HepG2 (cell line): ENCODE data around the gene NALCN. TPM values are rescaled to one million over a fixed set of nuclear protein-coding genes. Genes with fewer than 3 reads are reported as not detected.

ENCODE experiments used
- ATAC-seq: fragments of 200-7000 bp; cut with Tn5 transposase; 3 replicates; pipeline ENCODE4 v1.9.1; 2020; ENCODE audit warnings: mild to moderate bottlenecking, moderate library complexity
- BruUV-seq: library from RNA; stranded (reverse); fragments of 400-500 nt; replicated peaks from 2 replicates; lab custom pipeline; 2021; lab: Mats Ljungman, UMichigan
- CTCF ChIA-PET: fragments of 300-600 bp; formaldehyde crosslinking; extraction: SDS; loops from one replicate; lab custom pipeline; 2021; ENCODE audit warnings: low total read pairs, inconsistent platforms, low intra/inter-chr PET ratio; lab: Yijun Ruan, JAX
- POLR2A ChIA-PET: fragments of 350-600 bp; sonication (Branson Sonifier 250); formaldehyde crosslinking; loops from one replicate; lab custom pipeline; 2020; ENCODE audit warnings: antibody characterized with exemption, inconsistent platforms; lab: Yijun Ruan, JAX
- DNase-seq: peaks from one replicate; pipeline ENCODE4 v3.0.0-alpha.2; 2015; ENCODE audit warnings: low spot score
- FAIRE-seq: peaks from 3 replicates; lab custom pipeline; 2011; peaks lifted over from hg19 to GRCh38; lab: Jason Lieb, UNC
- H2AFZ ChIP-seq: one replicate; pipeline ENCODE4 v1.6.1; 2011; ENCODE audit warnings: low read length, inconsistent platforms
- H3K27ac ChIP-seq: fragments of 300-600 bp; 3 replicates; pipeline ENCODE4 v1.8.0; 2011; ENCODE audit warnings: mixed run types, mild to moderate bottlenecking, mixed read lengths, low read length, inconsistent platforms; ENCODE audit not compliant: insufficient read depth; ENCODE audit errors: extremely low read length
- H3K27me3 ChIP-seq, 2 experiments: fragments of 200-600 bp in 1 of 2; 2 replicates in 1 of 2; 3 replicates in 1 of 2; pipeline versions ENCODE4 v1.6.0 to v1.8.0; 2011; ENCODE audit warnings: low read length in 2 of 2, mild to moderate bottlenecking in 2 of 2, moderate library complexity in 2 of 2, inconsistent platforms in 1 of 2; ENCODE audit not compliant: insufficient read depth in 2 of 2, control insufficient read depth in 1 of 2
- H3K36me3 ChIP-seq, 2 experiments: fragments of 200-600 bp in 1 of 2; replicated peaks in 1 of 2; 2 replicates in 1 of 2; 3 replicates in 1 of 2; pipeline versions ENCODE4 v1.5.1 to v1.8.0; 2011; ENCODE audit warnings: low read length in 2 of 2, inconsistent platforms in 1 of 2; ENCODE audit not compliant: insufficient read depth in 2 of 2, control insufficient read depth in 1 of 2
- H3K4me1 ChIP-seq: 2 replicates; pipeline ENCODE4 v1.5.1; 2012; ENCODE audit warnings: low read length, inconsistent platforms; ENCODE audit not compliant: insufficient read depth
- H3K4me2 ChIP-seq: 2 replicates; pipeline ENCODE4 v1.6.0; 2011; ENCODE audit warnings: low read depth, low read length, inconsistent platforms
- H3K4me3 ChIP-seq, 3 experiments: fragments of 200-600 bp in 1 of 3; sonication (generic), shearing (Covaris generic) in 1 of 3; replicated peaks in 1 of 3; 2 replicates each; pipeline ENCODE4 v1.5.1; 2011 to 2016; ENCODE audit warnings: low read length in 3 of 3, inconsistent platforms in 2 of 3, low read depth in 2 of 3, mild to moderate bottlenecking in 2 of 3, control low read depth in 1 of 3, mixed read lengths in 1 of 3; ENCODE audit not compliant: insufficient read depth in 1 of 3
- H3K79me2 ChIP-seq: one replicate; pipeline ENCODE4 v1.6.1; 2011; ENCODE audit warnings: low read length, inconsistent platforms; ENCODE audit not compliant: insufficient read depth
- H3K9ac ChIP-seq: 2 replicates; pipeline ENCODE4 v1.6.0; 2011; ENCODE audit warnings: mild to moderate bottlenecking, low read depth, low read length, inconsistent platforms; ENCODE audit not compliant: insufficient read depth
- H3K9me3 ChIP-seq: 2 replicates; pipeline ENCODE4 v1.5.1; 2012; ENCODE audit warnings: mild to moderate bottlenecking, low read length
- H4K20me1 ChIP-seq: 2 replicates; pipeline ENCODE4 v1.6.0; 2011; ENCODE audit warnings: inconsistent platforms, mild to moderate bottlenecking, low read length, moderate library complexity; ENCODE audit not compliant: insufficient read depth
- ELF3 ChIP-seq: IDR thresholded peaks from 2 replicates; pipeline ENCODE4 v1.6.1; 2016; ENCODE audit warnings: missing genetic modification reagents, missing compliant biosample characterization
- MTA1 ChIP-seq: sonication (generic); formaldehyde crosslinking; IDR thresholded peaks from 2 replicates; pipeline ENCODE4 v1.4.0; 2020; ENCODE audit warnings: missing genetic modification reagents, mild to moderate bottlenecking, borderline replicate concordance
- MXD4 ChIP-seq: IDR thresholded peaks from 2 replicates; pipeline ENCODE4 v1.6.1; 2016; ENCODE audit warnings: mild to moderate bottlenecking, missing biosample characterization, missing genetic modification reagents
- PHB2 ChIP-seq: fragments of 450-650 bp; IDR thresholded peaks from 2 replicates; pipeline ENCODE4 v1.6.1; 2018; ENCODE audit not compliant: partially characterized antibody
- RXRB ChIP-seq: IDR thresholded peaks from 2 replicates; pipeline ENCODE4 v1.6.1; 2016; ENCODE audit warnings: borderline replicate concordance, missing genetic modification reagents, missing compliant biosample characterization
- SPEN ChIP-seq: sonication (generic); formaldehyde crosslinking; IDR thresholded peaks from 2 replicates; pipeline ENCODE4 v1.5.1; 2020; ENCODE audit warnings: low read depth, mild to moderate bottlenecking, missing genetic modification reagents
- SRSF1 ChIP-seq: fragments of 200-400 bp; formaldehyde crosslinking; optimal IDR thresholded peaks from 2 replicates; pipeline ENCODE3; 2017; ENCODE audit warnings: mild to moderate bottlenecking, low read depth, low read length, moderate library complexity
- ZBTB14 ChIP-seq: sonication (generic); formaldehyde crosslinking; IDR thresholded peaks from 2 replicates; pipeline ENCODE4 v1.4.0; 2020; ENCODE audit warnings: missing genetic modification reagents
- ZBTB42 ChIP-seq: sonication (generic); formaldehyde crosslinking; IDR thresholded peaks from 2 replicates; pipeline ENCODE4 v1.5.0; 2020; ENCODE audit warnings: mild to moderate bottlenecking, missing genetic modification reagents
- ZFP37 ChIP-seq: sonication (generic); formaldehyde crosslinking; IDR thresholded peaks from 2 replicates; pipeline ENCODE4 v1.4.0; 2020; ENCODE audit warnings: missing genetic modification reagents, borderline replicate concordance
- ZFYVE20 ChIP-seq: sonication (generic); formaldehyde crosslinking; IDR thresholded peaks from 2 replicates; pipeline ENCODE4 v1.8.0; 2023; ENCODE audit warnings: low read depth, mild to moderate bottlenecking, moderate library complexity, missing genetic modification reagents, borderline replicate concordance
- ZNF251 ChIP-seq: sonication (generic); formaldehyde crosslinking; IDR thresholded peaks from 2 replicates; pipeline ENCODE4 v1.9.0; 2021; ENCODE audit warnings: mild to moderate bottlenecking, missing genetic modification reagents
- ZNF510 ChIP-seq: sonication (generic); formaldehyde crosslinking; IDR thresholded peaks from 2 replicates; pipeline ENCODE4 v1.4.0; 2020; ENCODE audit warnings: low read depth, mild to moderate bottlenecking, missing genetic modification reagents
- ZNF709 ChIP-seq: sonication (generic); formaldehyde crosslinking; IDR thresholded peaks from 2 replicates; pipeline ENCODE4 v1.5.0; 2020; ENCODE audit warnings: mild to moderate bottlenecking, missing genetic modification reagents
- ZNF776 ChIP-seq: sonication (generic); formaldehyde crosslinking; IDR thresholded peaks from 2 replicates; pipeline ENCODE4 v1.4.0; 2020; ENCODE audit warnings: mild to moderate bottlenecking, missing genetic modification reagents
- ZNF878 ChIP-seq: sonication (generic); formaldehyde crosslinking; IDR thresholded peaks from 2 replicates; pipeline ENCODE4 v1.8.1; 2023; ENCODE audit warnings: mild to moderate bottlenecking, missing genetic modification reagents, moderate library complexity
- ZNF879 ChIP-seq: sonication (generic); formaldehyde crosslinking; IDR thresholded peaks from 2 replicates; pipeline ENCODE4 v1.8.1; 2023; ENCODE audit warnings: missing genetic modification reagents
- ZSCAN20 ChIP-seq: sonication (generic); formaldehyde crosslinking; IDR thresholded peaks from 2 replicates; pipeline ENCODE4 v1.4.0; 2020; ENCODE audit warnings: missing genetic modification reagents, mild to moderate bottlenecking, borderline replicate concordance
- WGBS: methylation state at CpG from one replicate; pipeline ENCODE4 v1.1.6; 2017; ENCODE audit warnings: low lambda C conversion rate; 5-methylcytosine and 5-hydroxymethylcytosine counted together
- in situ Hi-C: cut with HindIII; loops from 2 replicates; pipeline ENCODE4 v1.10.0; 2017; ENCODE audit warnings: low pct_unique_long_range_greater_than_20kb; ENCODE audit not compliant: extremely low pct_ligation_motif_present
- intact Hi-C: fragments of 100-400 bp; cut with micrococcal nuclease; formaldehyde crosslinking; loops from one replicate; pipeline ENCODE4 v1.10.0; 2022; ENCODE audit not compliant: unreplicated experiment
- polyA plus RNA-seq, 8 experiments: library from polyadenylated mRNA; depleted of rRNA in 3 of 8; stranded (reverse) in 7 of 8; unstranded in 1 of 8; fragments of >200 nt; fragmentation: Illumina TruSeq in 4 of 8; extraction: Trizol in 4 of 8; gene quantifications; 2 replicates each; pipeline versions ENCODE4 v1.2.1 to v1.2.3, GENCODE V29; 2011 to 2016; ENCODE audit warnings: low read depth in 4 of 8, missing spikeins in 1 of 8, mixed read lengths in 1 of 8; ENCODE audit not compliant: insufficient read depth in 1 of 8
- total RNA-seq, 5 experiments: library from RNA; depleted of rRNA; stranded (reverse); fragments of >200 nt; fragmentation: Illumina TruSeq; extraction: Trizol; gene quantifications; 2 replicates each; pipeline ENCODE4 v1.2.3, GENCODE V29; 2016; ENCODE audit warnings: low read depth in 1 of 5

The NALCN gene
- total and polyA plus RNA-seq, 2 of the 13 experiments (the other 11 are each of a cell fraction or from before 2014, with no cell fraction given), result not detected

GRCh38 chr13:101121608-101122007 lies 294.7 kb downstream of the NALCN start (continued):
- TF ChIP-seq ZFP37 (no peak), ZBTB42 (CRISPR knock-in tag) (no peak), ZNF251 (CRISPR knock-in tag) (no peak), ZSCAN20 (CRISPR knock-in tag) (no peak), MTA1 (CRISPR knock-in tag) (no peak), ZNF776 (no peak), ELF3 (no peak), MXD4 (CRISPR knock-in tag) (no peak)

- WGBS, result 0% methylated on average over 2 of the region's 2 CpGs
- no TSS peak for BruUV-seq
- FAIRE-seq (no peak), ATAC-seq (no peak), DNase-seq (no peak)
- in situ Hi-C loops, result loop anchor here (25.0 kb wide), 3 partner anchors 433 to 1458 kb away; partner anchors contain the start of gene GGACT
- Histone ChIP-seq H3K79me2 (no peaks in the 10 kb centered on the region), H4K20me1 (no peaks in the 10 kb centered on the region), H3K36me3 (no peaks in the 10 kb centered on the region), H3K9me3 (no peaks in the 10 kb centered on the region), H3K27me3 (peaks cover 0 to 3% of the 10 kb centered on the region in 2 experiments; a peak in 2 of 5 replicates), H3K27ac (no peak overlapping the region), H3K4me3 (no peak overlapping the region), H3K4me1 (no peaks in the 10 kb centered on the region), H2AFZ (no peak overlapping the region), H3K9ac (no peak overlapping the region), H3K4me2 (no peak overlapping the region)
- ChIA-PET CTCF (no interaction called here), POLR2A (no interaction called here)
- intact Hi-C loops, result no loop called here
- TF ChIP-seq ZNF510, result no peak
- no peak for TF ChIP-seq PHB2
- no peak for TF ChIP-seq ZNF709 (CRISPR knock-in tag)
- no peak for TF ChIP-seq ZFYVE20 (CRISPR knock-in tag)
- TF ChIP-seq SRSF1, result no peak
- no peak for TF ChIP-seq ZNF878 (CRISPR knock-in tag)
- no peak for TF ChIP-seq ZBTB14 (CRISPR knock-in tag)
- TF ChIP-seq SPEN, result no peak
- TF ChIP-seq RXRB (CRISPR knock-in tag), result no peak
- no peak for TF ChIP-seq ZNF879 (CRISPR knock-in tag)
These were observed 296.3 kb downstream of the NALCN start for GRCh38 chr13:101120007-101120406.
